Measurements from ENCODE around the gene ETS1. TPM values are rescaled to one million over a fixed set of nuclear protein-coding genes. Genes with fewer than 3 reads are reported as not detected.

The ETS1 gene
- polyA plus RNA-seq, 1 donor (not counting 4 experiments of a cell fraction or from before 2014, with no cell fraction given): 41.0 TPM

GRCh38 chr11:128576555-128576954, 10.8 kb downstream of the ETS1 start:
- dilution Hi-C loops (cut with MboI; ENCODE audit: extremely low pct_ligation_motif_present, low sequenced_read_pairs): no loop called here
- FAIRE-seq: no peak

DNA sequence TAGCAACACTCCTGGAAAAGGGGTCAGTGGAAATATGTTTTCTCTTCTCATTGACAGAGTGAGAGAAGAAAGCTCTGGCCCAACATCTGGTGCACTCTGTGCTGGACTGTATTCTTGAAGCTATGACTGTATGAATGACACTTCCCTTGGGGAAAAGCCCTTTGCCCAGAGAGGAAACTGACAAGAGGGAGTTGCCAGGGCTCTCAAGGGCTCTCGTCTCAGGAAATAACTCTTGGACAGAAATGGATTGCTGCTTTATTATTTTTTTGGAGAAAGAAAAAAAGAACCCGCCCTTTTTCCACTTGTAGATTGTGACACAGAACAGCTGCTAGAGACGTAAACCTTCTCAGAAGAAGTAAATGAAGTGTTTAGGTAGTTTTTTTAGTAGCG, 11.4 kb downstream of the ETS1 start:
- dilution Hi-C loops (cut with MboI; ENCODE audit: extremely low pct_ligation_motif_present, low sequenced_read_pairs): no loop called here

More at GRCh38 chr11:128576555-128576954, 10.8 kb downstream of the ETS1 start:
- no peak overlapping the region for H2AFZ ChIP-seq (ENCODE audit: control insufficient read depth, low read length)
- no peaks in the 10 kb centered on the region for H3K79me2 ChIP-seq (ENCODE audit: control insufficient read depth, insufficient read depth, low read length)
- no peaks in the 10 kb centered on the region for H3K9me1 ChIP-seq (ENCODE audit: control insufficient read depth, extremely low read depth, insufficient read depth, low read length)
- H4K20me1 ChIP-seq (ENCODE audit: control insufficient read depth, extremely low read depth, insufficient read depth, low read length): no peaks in the 10 kb centered on the region
- no peaks in the 10 kb centered on the region for H3K4me1 ChIP-seq (ENCODE audit: control insufficient read depth, extremely low read depth, insufficient read depth, low read length)
- no peak for DNase-seq (ENCODE audit: low read depth, low spot score)
- H3K27me3 ChIP-seq (ENCODE audit: control insufficient read depth, extremely low read depth, insufficient read depth, low read length): peaks cover 3% of the 10 kb centered on the region
- no peak for TF ChIP-seq EZH2 (IDR thresholded peaks at IDR 0.05; ENCODE audit: low read length)
- TF ChIP-seq CTCF (optimal IDR thresholded peaks at IDR 0.05 in 1 of 3, IDR thresholded peaks at IDR 0.05 in 1 of 3, conservative IDR thresholded peaks at IDR 0.05 in 1 of 3; ENCODE audit: extremely low read depth in 1 of 3, insufficient read depth in 2 of 3, low read length in 3 of 3): no peak
- H3K9me3 ChIP-seq (ENCODE audit: control insufficient read depth, low read depth, low read length): no peaks in the 10 kb centered on the region
- no peaks in the 10 kb centered on the region for H3K36me3 ChIP-seq (ENCODE audit: control insufficient read depth in 2 of 2, extremely low read depth in 1 of 2, insufficient read depth in 2 of 2, low read length in 2 of 2)
- H3K4me3 ChIP-seq (ENCODE audit: control insufficient read depth in 2 of 3, extremely low read depth in 1 of 3, insufficient read depth in 2 of 3, low read depth in 1 of 3, low read length in 3 of 3): no peak overlapping the region
- no peak overlapping the region for H3K9ac ChIP-seq (ENCODE audit: control insufficient read depth, extremely low read depth, insufficient read depth, low read length)
- no peak overlapping the region for H3K27ac ChIP-seq (ENCODE audit: control insufficient read depth, insufficient read depth, low read length)
- H3K4me2 ChIP-seq (ENCODE audit: control insufficient read depth, extremely low read depth, insufficient read depth, low read depth, low read length): no peak overlapping the region

More for the DNA sequence above, 11.4 kb downstream of the ETS1 start:
- no peak overlapping the region for H3K9ac ChIP-seq (ENCODE audit: control insufficient read depth, extremely low read depth, insufficient read depth, low read length)
- H3K27me3 ChIP-seq (ENCODE audit: control insufficient read depth, extremely low read depth, insufficient read depth, low read length): peaks cover 3% of the 10 kb centered on the region
- no peaks in the 10 kb centered on the region for H3K9me1 ChIP-seq (ENCODE audit: control insufficient read depth, extremely low read depth, insufficient read depth, low read length)
- H3K4me3 ChIP-seq (ENCODE audit: control insufficient read depth in 2 of 3, extremely low read depth in 1 of 3, insufficient read depth in 2 of 3, low read depth in 1 of 3, low read length in 3 of 3): no peak overlapping the region
- FAIRE-seq (no peak), DNase-seq (ENCODE audit: low read depth, low spot score) (no peak)
- H3K79me2 ChIP-seq (ENCODE audit: control insufficient read depth, insufficient read depth, low read length): no peaks in the 10 kb centered on the region
- no peaks in the 10 kb centered on the region for H3K4me1 ChIP-seq (ENCODE audit: control insufficient read depth, extremely low read depth, insufficient read depth, low read length)
- H2AFZ ChIP-seq (ENCODE audit: control insufficient read depth, low read length): no peak overlapping the region
- H3K4me2 ChIP-seq (ENCODE audit: control insufficient read depth, extremely low read depth, insufficient read depth, low read depth, low read length): no peak overlapping the region
- no peaks in the 10 kb centered on the region for H3K9me3 ChIP-seq (ENCODE audit: control insufficient read depth, low read depth, low read length)
- H4K20me1 ChIP-seq (ENCODE audit: control insufficient read depth, extremely low read depth, insufficient read depth, low read length): no peaks in the 10 kb centered on the region
- H3K27ac ChIP-seq (ENCODE audit: control insufficient read depth, insufficient read depth, low read length): no peak overlapping the region
- TF ChIP-seq CTCF (optimal IDR thresholded peaks at IDR 0.05 in 1 of 3, IDR thresholded peaks at IDR 0.05 in 1 of 3, conservative IDR thresholded peaks at IDR 0.05 in 1 of 3; ENCODE audit: extremely low read depth in 1 of 3, insufficient read depth in 2 of 3, low read length in 3 of 3) (no peak), EZH2 (IDR thresholded peaks at IDR 0.05; ENCODE audit: low read length) (no peak)
- no peaks in the 10 kb centered on the region for H3K36me3 ChIP-seq (ENCODE audit: control insufficient read depth in 2 of 2, extremely low read depth in 1 of 2, insufficient read depth in 2 of 2, low read length in 2 of 2)

Measured in keratinocyte (primary cell).